Thyroid gland (tissue), 4 donors: Measurements from ENCODE around the gene CALU. TPM values are rescaled to one million over a fixed set of nuclear protein-coding genes. Genes with fewer than 3 reads are reported as not detected.

Experiments
- DNase-seq, 2 donors: peaks; one replicate each; pipeline ENCODE4 v3.0.0-alpha.2; 2019
- H3K27ac ChIP-seq, 3 donors: fragments of 200-600 bp; sonication (generic); 1 replicate in 2 of 3; 2 replicates in 1 of 3; pipeline ENCODE4 v1.5.1; 2016 to 2019; ENCODE audit warnings: mild to moderate bottlenecking in 1 of 3, moderate library complexity in 1 of 3
- H3K27me3 ChIP-seq: fragments of 200-600 bp; sonication (generic); one replicate; pipeline ENCODE4 v1.5.1; 2019
- H3K36me3 ChIP-seq, 2 donors: fragments of 200-600 bp; sonication (generic); one replicate each; pipeline ENCODE4 v1.5.1; 2016 to 2019
- H3K4me1 ChIP-seq, 2 donors: fragments of 200-600 bp; sonication (generic); one replicate each; pipeline ENCODE4 v1.5.1; 2017 to 2019
- H3K4me3 ChIP-seq, 3 donors: fragments of 200-600 bp; sonication (generic); replicated peaks in 1 of 3; 1 replicate in 2 of 3; 2 replicates in 1 of 3; pipeline ENCODE4 v1.5.1; 2016; ENCODE audit warnings: mild to moderate bottlenecking in 1 of 3
- H3K9me3 ChIP-seq: fragments of 200-600 bp; sonication (generic); one replicate; pipeline ENCODE4 v1.5.1; 2017
- CTCF ChIP-seq, 6 experiments: fragments of 200-600 bp in 3 of 6; fragments of 450-650 bp in 3 of 6; sonication (generic) in 3 of 6; IDR thresholded peaks; one replicate each; pipeline ENCODE4 v1.5.1; 2016 to 2019; ENCODE audit warnings: antibody characterized with exemption in 6 of 6, mild to moderate bottlenecking in 2 of 6, inconsistent platforms in 1 of 6, moderate library complexity in 1 of 6
- POLR2A ChIP-seq, 2 donors: fragments of 450-650 bp; IDR thresholded peaks; one replicate each; pipeline ENCODE4 v1.6.1; 2017; ENCODE audit warnings: antibody characterized with exemption in 2 of 2, mild to moderate bottlenecking in 2 of 2, moderate library complexity in 1 of 2
- WGBS, 2 donors: methylation state at CpG; one replicate each; pipeline ENCODE4 v1.1.5; 2017; 5-methylcytosine and 5-hydroxymethylcytosine counted together
- intact Hi-C: fragments of 100-400 bp; cut with DNase I; formaldehyde crosslinking; loops from one replicate; pipeline ENCODE4 v1.15.1; 2023
- total RNA-seq, 4 donors: library from RNA; depleted of rRNA; stranded (reverse); fragments of >200 nt; gene quantifications; one replicate each; pipeline ENCODE4 v1.2.3, GENCODE V29; 2016

Gene CALU
- total RNA-seq, 4 donors from 2014 or later: 115 to 143 (median 132) TPM

GRCh38 chr7:128801667-128802418 is 62.7 kb downstream of the CALU start:
- no peak overlapping the region for H3K27ac ChIP-seq
- H3K36me3 ChIP-seq: no peaks in the 10 kb centered on the region
- intact Hi-C loops: no loop called here
- H3K4me3 ChIP-seq: no peak overlapping the region
- no peaks in the 10 kb centered on the region for H3K4me1 ChIP-seq
- no peak for DNase-seq
- 93 to 96% methylated on average over 2 of the region's 2 CpGs for WGBS, 2 donors
- H3K27me3 ChIP-seq: no peaks in the 10 kb centered on the region
- no peaks in the 10 kb centered on the region for H3K9me3 ChIP-seq
- no peak for TF ChIP-seq POLR2A (IDR thresholded peaks at IDR 0.05)

GRCh38 chr7:128804484-128804883 is 65.3 kb downstream of the CALU start:
- Histone ChIP-seq H3K27me3 (no peaks in the 10 kb centered on the region), H3K27ac (no peak overlapping the region), H3K36me3 (no peaks in the 10 kb centered on the region), H3K4me3 (no peak overlapping the region), H3K9me3 (no peaks in the 10 kb centered on the region), H3K4me1 (no peaks in the 10 kb centered on the region)
- intact Hi-C loops: no loop called here
- no peak for TF ChIP-seq CTCF (IDR thresholded peaks at IDR 0.05)
- no peak for TF ChIP-seq POLR2A (IDR thresholded peaks at IDR 0.05)
- no peak for DNase-seq
- WGBS, 2 donors: 81 to 89% methylated on average over 5 to 6 of the region's 6 CpGs

DNA sequence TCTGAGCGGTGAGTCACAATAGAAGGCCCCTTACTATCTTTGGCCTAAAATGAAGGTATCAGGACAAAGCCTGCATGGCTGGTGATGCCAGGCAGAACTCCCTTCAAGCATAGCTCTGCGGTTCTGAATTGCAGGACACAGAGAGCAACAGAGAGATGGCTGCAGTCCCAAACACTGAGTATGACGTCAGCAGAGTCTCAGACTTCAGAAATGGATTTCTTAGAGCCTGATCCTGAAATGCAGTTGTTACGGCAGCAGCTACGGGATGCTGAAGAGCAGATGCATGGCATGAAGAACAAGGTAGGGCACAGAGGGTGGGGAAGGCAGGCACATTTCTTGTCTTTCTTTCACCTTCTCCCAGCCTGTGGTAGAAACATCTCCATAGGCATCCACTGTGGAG is 66.1 kb downstream of the CALU start:
- Histone ChIP-seq H3K27me3 (no peaks in the 10 kb centered on the region), H3K4me1 (no peaks in the 10 kb centered on the region), H3K4me3 (no peak overlapping the region), H3K27ac (no peak overlapping the region), H3K36me3 (no peaks in the 10 kb centered on the region), H3K9me3 (no peaks in the 10 kb centered on the region)
- no peak for DNase-seq
- 87 to 99% methylated on average over 5 of the region's 5 CpGs for WGBS, 2 donors
- intact Hi-C loops: no loop called here
- TF ChIP-seq CTCF (IDR thresholded peaks at IDR 0.05) (no peak), POLR2A (IDR thresholded peaks at IDR 0.05) (no peak)

- Histone ChIP-seq H3K9me3 (no peaks in the 10 kb centered on the region), H3K4me3 (no peak overlapping the region), H3K27ac (no peak overlapping the region), H3K27me3 (no peaks in the 10 kb centered on the region), H3K4me1 (no peaks in the 10 kb centered on the region), H3K36me3 (no peaks in the 10 kb centered on the region)
- no peak for TF ChIP-seq CTCF (IDR thresholded peaks at IDR 0.05)
- TF ChIP-seq POLR2A (IDR thresholded peaks at IDR 0.05): no peak
- DNase-seq: no peak
- WGBS, 2 donors: 91 to 93% methylated on average over 8 of the region's 8 CpGs
- intact Hi-C loops: no loop called here
These were observed 68.0 kb downstream of the CALU start for GRCh38 chr7:128807191-128807590.

- WGBS, 2 donors: 81 to 93% methylated on average over 2 to 3 of the region's 3 CpGs
- intact Hi-C loops: no loop called here
- Histone ChIP-seq H3K4me3 (no peak overlapping the region), H3K27me3 (no peaks in the 10 kb centered on the region), H3K9me3 (no peaks in the 10 kb centered on the region), H3K4me1 (no peaks in the 10 kb centered on the region), H3K36me3 (no peaks in the 10 kb centered on the region), H3K27ac (no peak overlapping the region)
- DNase-seq: no peak
- TF ChIP-seq POLR2A (IDR thresholded peaks at IDR 0.05): no peak
- TF ChIP-seq CTCF (IDR thresholded peaks at IDR 0.05): no peak
These were observed 70.2 kb downstream of the CALU start for GRCh38 chr7:128809363-128809762.
